ENCODE measurements around the gene SCART1. TPM values are rescaled to one million over a fixed set of nuclear protein-coding genes. Genes with fewer than 3 reads are reported as not detected.

SCART1 gene
- total and polyA plus RNA-seq, 10 of the 15 experiments (the other 5 are each of a cell fraction or from before 2014, with no cell fraction given), result 0.05 to 22.0 (median 0.58) TPM

- ChIA-PET SMC1A (ENCODE audit: uncharacterized antibody, unreplicated experiment) (no interaction called here), CTCF (interaction anchor here (1.0 kb wide), 2 partner anchors 17 to 126 kb away, joined by 3 read pairs; no protein-coding TSS in a partner anchor), POLR2A (no interaction called here), RAD21 (ENCODE audit: unreplicated experiment) (no interaction called here)
- BruUV-seq (replicated peaks), result no TSS peak
- no peak for FAIRE-seq
- no peak for DNase-seq (ENCODE audit: low read depth, low spot score)
- WGBS (ENCODE audit: insufficient coverage, insufficient replicate concordance, low lambda C conversion rate, missing lambda C conversion rate), result 29% methylated on average over 5 of the region's 5 CpGs
- Histone ChIP-seq H3K79me2 (ENCODE audit: control insufficient read depth, insufficient read depth, low read length) (no peaks in the 10 kb centered on the region), H3K36me3 (ENCODE audit: control insufficient read depth in 2 of 2, insufficient read depth in 2 of 2, low read length in 1 of 2) (no peaks in the 10 kb centered on the region), H3K9me3 (replicated peaks; ENCODE audit: control insufficient read depth, insufficient read depth, low read length) (no peaks in the 10 kb centered on the region; the same call in 2 of the 3 replicates), H3K4me3 (no peak overlapping the region), H3K9ac (ENCODE audit: control insufficient read depth, insufficient read depth, low read length) (no peak overlapping the region), H3K27me3 (replicated peaks in 1 of 2; ENCODE audit: control insufficient read depth in 2 of 2, insufficient read depth in 2 of 2, low read length in 1 of 2) (no peaks in the 10 kb centered on the region), H2AFZ (ENCODE audit: control insufficient read depth, low read depth, low read length) (no peak overlapping the region), H3K4me2 (ENCODE audit: control insufficient read depth, insufficient read depth) (no peak overlapping the region), H3K27ac (ENCODE audit: control insufficient read depth, insufficient read depth) (no peak overlapping the region), H3K4me1 (ENCODE audit: control insufficient read depth, insufficient read depth, low read length) (no peaks in the 10 kb centered on the region), H4K20me1 (ENCODE audit: control insufficient read depth, insufficient read depth) (no peaks in the 10 kb centered on the region)
- in situ Hi-C loops (cut with MboI), result no loop called here
- ATAC-seq, result no peak
- intact Hi-C loops (cut with micrococcal nuclease; ENCODE audit: unreplicated experiment), result no loop called here
- no peak for TF ChIP-seq E2F8 (IDR thresholded peaks at IDR 0.05; ENCODE audit: low read depth, partially characterized antibody)
- TF ChIP-seq NFIC (IDR thresholded peaks at IDR 0.05; ENCODE audit: low read depth, low read length), result no peak
- TF ChIP-seq ESRRA (IDR thresholded peaks at IDR 0.05; ENCODE audit: low read length), result no peak
- TF ChIP-seq HSF1 (IDR thresholded peaks at IDR 0.05; ENCODE audit: low read depth, low read length), result no peak
- TF ChIP-seq YBX1 (IDR thresholded peaks at IDR 0.05), result no peak
- no peak for TF ChIP-seq BCL3 (IDR thresholded peaks at IDR 0.05; ENCODE audit: borderline replicate concordance, insufficient read depth, low read depth, low read length, poor library complexity, severe bottlenecking)
- no peak for TF ChIP-seq ZBTB40 (IDR thresholded peaks at IDR 0.05; ENCODE audit: borderline replicate concordance)
- no peak for TF ChIP-seq CBX3 (IDR thresholded peaks at IDR 0.05; ENCODE audit: borderline replicate concordance, low read depth)
These were observed 1.5 kb downstream of the SCART1 start for GRCh38 chr10:133455196-133455595.
